Stimulated activated CD8-positive, alpha-beta memory T cell treated with anti-CD3 and anti-CD28 coated beads, Interleukin-12 subunit alpha, Interleukin-12 subunit beta, amount 100 ng/mL, for 4 hours (primary cell): ENCODE results near the gene DGCR6.
"Not testable (repeated sequence)": the region's sequence is repeated elsewhere in the genome, so short reads cannot be mapped to it uniquely, and the experiment has no call there.

Source experiments
- DNase-seq: peaks from one replicate; pipeline ENCODE4 v3.0.0-alpha.2; 2020; ENCODE audit warnings: low read depth

The DGCR6 gene

GRCh38 chr22:18905540-18906409 is at the start of gene DGCR6:
Gene DGCR6, plus strand, starts transcription at chr22:18906320. Its CDS starts 55 bp downstream, at chr22:18906375.
- DNase-seq, result no peak

- not testable (repeated sequence) for DNase-seq
Observed at GRCh38 chr22:18859314-18859713, 46.8 kb upstream of the DGCR6 start.

- DNase-seq, result peak; percentile 34
Observed at GRCh38 chr22:18881260-18881659, 24.9 kb upstream of the DGCR6 start.

- not testable (repeated sequence) for DNase-seq
Observed at GRCh38 chr22:18884465-18884864, 21.7 kb upstream of the DGCR6 start.

GRCh38 chr22:18888115-18888514 is 18.0 kb upstream of the DGCR6 start:
- no peak for DNase-seq

GRCh38 chr22:18890510-18891192 is 15.5 kb upstream of the DGCR6 start:
- not testable (repeated sequence) for DNase-seq

GRCh38 chr22:18893775-18894174 is 12.3 kb upstream of the DGCR6 start:
- not testable (repeated sequence) for DNase-seq

GRCh38 chr22:18896037-18896657 is 10.0 kb upstream of the DGCR6 start:
- not testable (repeated sequence) for DNase-seq

- DNase-seq, result not testable (repeated sequence)
Observed at GRCh38 chr22:18906410-18906745, 258 bp downstream of the DGCR6 start.

GRCh38 chr22:18906896-18907295 is 776 bp downstream of the DGCR6 start:
- DNase-seq, result no peak

GRCh38 chr22:18909556-18909955 is 3.4 kb downstream of the DGCR6 start:
- DNase-seq, result no peak

- DNase-seq, result not testable (repeated sequence)
Observed at GRCh38 chr22:18911535-18911934, 5.4 kb downstream of the DGCR6 start.

GRCh38 chr22:18912264-18912946 is 6.3 kb downstream of the DGCR6 start:
- not testable (repeated sequence) for DNase-seq

- not testable (repeated sequence) for DNase-seq
Observed at GRCh38 chr22:18914558-18914957, 8.4 kb downstream of the DGCR6 start.

GRCh38 chr22:18915550-18915949 is 9.4 kb downstream of the DGCR6 start:
- not testable (repeated sequence) for DNase-seq

GRCh38 chr22:18917818-18918217 is 11.7 kb downstream of the DGCR6 start:
- DNase-seq, result not testable (repeated sequence)

- not testable (repeated sequence) for DNase-seq
Observed at GRCh38 chr22:18920257-18920902, 14.3 kb downstream of the DGCR6 start.

GRCh38 chr22:18925368-18926064 is 19.4 kb downstream of the DGCR6 start:
- DNase-seq, result no peak

GRCh38 chr22:18927020-18927419 is 20.9 kb downstream of the DGCR6 start:
- no peak for DNase-seq

GRCh38 chr22:18927573-18927972 is 21.5 kb downstream of the DGCR6 start:
- no peak for DNase-seq

- no peak for DNase-seq
Observed at GRCh38 chr22:18929459-18929858, 23.3 kb downstream of the DGCR6 start.
